MM.1S (cell line): ENCODE results near the gene TSEN34.

ENCODE experiments used
- EZH2 ChIP-seq: fragments of 300-600 bp; sonication (generic); optimal IDR thresholded peaks from 2 replicates; pipeline ENCODE3; 2017; ENCODE audit warnings: low read depth, mild to moderate bottlenecking, antibody characterized with exemption, low read length, mixed read lengths
- EZH2phosphoT487 ChIP-seq: fragments of 300-600 bp; sonication (generic); IDR thresholded peaks from 2 replicates; pipeline ENCODE4 v1.6.1; 2018; ENCODE audit warnings: antibody characterized with exemption, low read length
- TF ChIP-seq, protein P1 (sequence below): fragments of 300-600 bp; sonication (generic); IDR thresholded peaks from 2 replicates; pipeline ENCODE4 v1.5.1; 2016; ENCODE audit warnings: antibody characterized with exemption, low read length, mixed read lengths

DNA sequence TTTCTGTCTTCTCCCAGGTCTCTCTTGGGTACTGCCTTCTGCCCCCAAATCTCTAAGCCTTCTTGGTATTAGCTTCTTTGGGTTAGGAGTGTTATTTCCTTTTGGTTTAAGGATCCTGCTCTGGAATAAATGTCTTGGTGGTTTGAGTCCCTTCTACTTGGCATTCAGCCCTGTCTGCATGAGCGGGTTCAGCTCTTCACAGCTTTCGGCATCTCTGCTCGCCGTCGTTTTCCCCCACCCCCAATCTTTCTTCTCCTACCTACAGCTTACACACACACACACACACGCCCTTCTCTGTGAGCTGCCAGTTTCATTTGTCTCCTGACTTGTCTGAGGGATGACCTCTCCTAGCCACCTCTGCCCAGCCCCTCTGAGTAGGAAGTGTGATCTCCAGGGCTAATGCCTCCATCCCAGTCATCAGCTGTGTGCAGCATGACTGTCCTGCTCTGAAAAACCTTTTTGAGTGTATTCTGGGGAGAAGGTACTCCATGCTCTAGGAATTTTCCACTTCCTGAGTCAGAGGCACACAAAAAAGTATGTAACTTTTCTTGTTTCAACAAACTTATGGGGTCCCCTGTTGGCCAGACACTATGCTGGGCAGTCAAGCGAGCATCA is 48.8 kb upstream of the TSEN34 start:
- TF ChIP-seq, protein P1, sequence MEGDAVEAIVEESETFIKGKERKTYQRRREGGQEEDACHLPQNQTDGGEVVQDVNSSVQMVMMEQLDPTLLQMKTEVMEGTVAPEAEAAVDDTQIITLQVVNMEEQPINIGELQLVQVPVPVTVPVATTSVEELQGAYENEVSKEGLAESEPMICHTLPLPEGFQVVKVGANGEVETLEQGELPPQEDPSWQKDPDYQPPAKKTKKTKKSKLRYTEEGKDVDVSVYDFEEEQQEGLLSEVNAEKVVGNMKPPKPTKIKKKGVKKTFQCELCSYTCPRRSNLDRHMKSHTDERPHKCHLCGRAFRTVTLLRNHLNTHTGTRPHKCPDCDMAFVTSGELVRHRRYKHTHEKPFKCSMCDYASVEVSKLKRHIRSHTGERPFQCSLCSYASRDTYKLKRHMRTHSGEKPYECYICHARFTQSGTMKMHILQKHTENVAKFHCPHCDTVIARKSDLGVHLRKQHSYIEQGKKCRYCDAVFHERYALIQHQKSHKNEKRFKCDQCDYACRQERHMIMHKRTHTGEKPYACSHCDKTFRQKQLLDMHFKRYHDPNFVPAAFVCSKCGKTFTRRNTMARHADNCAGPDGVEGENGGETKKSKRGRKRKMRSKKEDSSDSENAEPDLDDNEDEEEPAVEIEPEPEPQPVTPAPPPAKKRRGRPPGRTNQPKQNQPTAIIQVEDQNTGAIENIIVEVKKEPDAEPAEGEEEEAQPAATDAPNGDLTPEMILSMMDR = no peak
- no peak for TF ChIP-seq EZH2
- no peak for TF ChIP-seq EZH2phosphoT487
